Stimulated activated naive CD4-positive, alpha-beta T cell treated with Interleukin-2 at 50 U/mL for 16 hours (primary cell): Measurements from ENCODE around the gene PNKD.

Source experiments
- DNase-seq: peaks from one replicate; lab custom pipeline; 2025; lab: John Stamatoyannopoulos, UW

Gene PNKD

DNA sequence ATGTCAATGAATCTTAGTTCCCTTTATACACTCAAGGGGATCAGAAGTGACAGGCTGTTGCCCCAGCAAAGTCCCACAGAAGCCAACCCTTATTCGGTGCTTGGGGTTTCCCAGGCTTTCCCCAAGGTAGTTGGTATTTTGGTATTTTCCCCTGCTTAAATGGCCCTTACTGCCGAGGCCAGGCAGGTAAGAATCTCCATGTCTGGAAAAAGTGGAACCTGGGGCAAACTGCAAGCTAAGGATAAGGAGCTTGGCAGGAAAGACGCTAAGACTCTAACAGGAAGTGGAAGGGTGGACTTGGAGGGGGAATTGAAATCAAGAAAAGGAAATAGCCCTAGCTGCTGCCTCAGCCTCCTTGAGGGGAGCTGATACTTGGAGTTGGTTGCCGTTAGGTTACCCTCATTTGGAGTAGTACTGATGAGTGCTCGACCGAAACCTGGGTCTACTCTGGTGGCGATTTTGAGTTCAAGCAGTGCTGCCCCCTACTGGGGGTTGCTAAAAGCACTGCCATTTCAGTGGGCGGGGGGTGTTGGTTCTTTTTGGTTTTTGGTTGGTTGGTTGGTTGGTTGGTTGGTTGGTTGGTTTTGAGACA is 12.8 kb upstream of the PNKD start:
- DNase-seq: peak; percentile 37

DNA sequence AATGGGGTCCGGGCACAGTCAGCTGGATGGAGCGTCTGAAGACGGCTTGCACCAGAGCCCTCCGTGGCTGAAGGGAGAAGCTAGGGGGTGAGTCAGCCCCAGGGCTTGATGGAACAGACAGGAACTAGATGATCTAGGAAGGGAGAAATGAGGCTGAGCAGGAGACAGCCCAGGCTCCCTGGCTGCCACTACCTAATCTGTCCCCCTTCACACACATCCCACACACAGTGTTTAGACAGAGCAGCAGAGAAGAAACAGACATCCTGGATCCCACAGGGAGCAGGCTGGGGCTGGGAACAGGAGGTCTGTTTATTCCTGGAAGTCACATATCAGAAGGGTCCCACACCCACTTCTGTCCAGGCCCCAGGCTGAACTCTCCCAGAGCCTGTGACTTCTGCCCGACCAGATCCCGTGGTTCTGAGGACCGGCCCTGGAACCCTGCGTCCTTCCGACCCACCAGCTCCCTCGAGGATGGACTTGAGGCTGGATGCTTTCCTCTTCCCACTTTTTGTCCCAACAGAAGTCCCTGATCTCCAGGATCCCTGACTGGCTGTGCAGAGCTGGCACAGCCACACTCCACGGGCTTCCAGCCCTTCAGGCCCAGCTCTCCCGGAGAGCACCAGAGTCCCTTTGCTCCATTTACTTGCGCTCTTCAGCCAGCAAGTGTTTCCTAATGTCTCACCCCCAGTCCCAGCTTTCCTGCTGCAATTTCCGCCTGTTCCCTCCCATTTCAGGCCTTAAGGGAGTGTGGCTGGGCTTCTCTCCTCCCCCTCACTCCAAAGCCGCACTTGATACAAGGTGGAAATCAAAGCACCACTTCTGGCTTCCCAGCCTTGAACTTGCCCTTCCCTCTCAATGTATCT is 11.0 kb upstream of the PNKD start:
- no peak for DNase-seq

DNA sequence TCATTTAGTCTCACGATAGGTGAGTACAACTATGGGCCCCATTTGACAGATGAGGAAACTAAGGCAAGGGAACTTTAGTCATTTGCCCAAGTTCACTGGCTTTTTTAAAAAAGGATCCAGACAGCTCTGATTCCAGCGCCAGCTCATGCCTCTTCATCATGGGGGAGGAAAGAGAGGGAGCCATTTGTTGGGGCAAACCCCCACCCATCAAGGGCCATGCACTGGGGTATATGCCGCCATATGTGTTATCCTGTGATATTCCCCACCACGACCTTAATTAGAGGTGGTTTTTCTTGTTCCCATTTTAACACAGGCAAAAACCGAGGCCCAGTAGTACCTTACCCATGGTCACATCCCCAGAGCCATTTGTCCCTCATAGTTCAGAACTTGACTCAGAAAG is 10.2 kb upstream of the PNKD start:
- DNase-seq: no peak

DNA sequence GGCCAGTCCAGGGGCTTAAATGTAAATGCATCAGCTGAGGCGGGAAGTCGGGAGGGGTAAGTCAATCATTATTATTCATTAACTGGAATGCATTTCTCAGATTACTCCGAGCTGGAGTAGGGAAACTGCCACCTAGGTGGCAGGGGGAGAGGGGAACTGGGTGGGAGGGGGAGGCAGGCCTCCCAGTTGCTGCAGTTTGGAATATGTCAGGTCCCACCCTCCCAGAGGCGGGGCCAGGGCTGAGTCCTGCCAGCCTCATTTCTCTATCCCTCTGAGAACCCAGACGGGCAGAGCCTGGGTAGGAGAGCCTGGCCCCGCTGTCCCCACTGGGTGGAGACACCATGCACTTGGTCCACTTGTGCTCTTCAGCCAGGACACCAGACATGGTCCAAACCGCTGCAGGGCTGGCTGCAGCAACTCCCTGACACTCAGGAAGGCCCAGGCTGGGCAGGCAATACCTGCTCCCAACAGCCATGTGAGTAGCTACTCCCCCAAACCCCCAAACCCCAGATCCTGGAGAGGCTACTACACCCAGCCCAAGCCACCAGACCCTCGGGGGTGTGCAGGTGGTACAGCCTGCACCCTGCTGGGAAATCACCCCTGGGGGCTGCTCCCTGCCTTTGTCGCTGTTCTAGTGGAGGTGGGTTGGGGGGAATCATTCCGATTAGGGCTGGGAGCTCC is 9.4 kb upstream of the PNKD start, which contains the start of gene GPBAR1:
Gene GPBAR1, plus strand, starts transcription at position 274 of the 681 bp plus-strand sequence. CDS start 1,710 bp downstream, outside the sequence.
- DNase-seq: no peak

DNA sequence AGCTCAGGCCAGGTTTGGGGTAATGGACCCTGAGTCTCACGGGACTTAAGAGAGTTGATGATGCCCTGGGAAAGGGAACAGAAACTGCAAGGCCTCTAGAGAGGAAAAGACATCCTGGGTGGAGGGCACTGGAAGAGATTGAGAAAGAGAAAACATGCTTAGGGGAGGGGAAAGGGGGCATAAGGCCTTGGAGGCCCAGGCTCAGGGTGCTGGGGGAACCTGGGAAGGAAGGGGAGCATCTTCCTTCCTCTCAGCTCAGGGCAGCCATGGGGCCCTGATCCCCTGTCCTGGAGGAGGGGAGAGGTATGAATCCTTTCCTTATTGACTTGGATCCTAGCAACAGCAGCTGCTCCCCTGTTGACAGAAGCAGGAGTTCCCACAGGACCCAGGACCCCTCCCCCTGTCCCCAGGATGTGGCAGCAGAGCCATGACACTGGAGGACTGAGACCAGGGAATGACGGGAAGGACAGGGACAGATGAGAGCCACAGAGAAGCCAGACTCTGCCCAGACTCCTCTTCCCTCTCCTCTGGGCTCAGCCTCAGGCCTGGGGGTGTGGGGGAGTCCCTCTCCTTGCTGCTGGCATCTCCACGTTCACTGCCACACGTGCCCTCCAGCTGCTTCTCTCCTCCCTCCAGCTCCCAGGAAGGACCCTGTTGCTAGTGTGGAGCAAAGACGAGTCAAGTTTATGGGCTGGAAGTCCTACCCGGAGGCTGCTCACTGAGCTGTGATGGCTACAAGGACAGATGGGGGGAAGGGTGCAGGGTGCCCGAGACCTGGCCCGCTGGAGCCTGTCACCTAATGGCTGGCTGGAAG is 8.7 kb upstream of the PNKD start:
- no peak for DNase-seq

DNA sequence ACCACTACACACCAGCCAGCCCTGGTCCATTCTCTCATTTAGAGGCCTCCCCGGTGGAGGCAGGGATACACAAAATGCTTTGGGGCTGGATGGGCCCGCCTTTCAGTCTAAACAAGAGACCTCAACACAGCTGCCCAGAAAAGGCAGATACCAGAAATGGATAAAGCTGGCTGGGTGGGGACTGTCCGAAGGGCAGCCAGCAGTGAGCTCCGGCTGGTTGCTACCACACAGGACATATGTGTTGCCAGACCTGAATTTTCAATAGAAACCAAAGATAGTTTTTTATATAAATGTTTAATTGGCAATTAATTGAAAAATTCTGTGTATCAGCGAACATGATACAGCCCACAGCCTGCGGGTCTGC is 8.1 kb upstream of the PNKD start:
- no peak for DNase-seq

DNA sequence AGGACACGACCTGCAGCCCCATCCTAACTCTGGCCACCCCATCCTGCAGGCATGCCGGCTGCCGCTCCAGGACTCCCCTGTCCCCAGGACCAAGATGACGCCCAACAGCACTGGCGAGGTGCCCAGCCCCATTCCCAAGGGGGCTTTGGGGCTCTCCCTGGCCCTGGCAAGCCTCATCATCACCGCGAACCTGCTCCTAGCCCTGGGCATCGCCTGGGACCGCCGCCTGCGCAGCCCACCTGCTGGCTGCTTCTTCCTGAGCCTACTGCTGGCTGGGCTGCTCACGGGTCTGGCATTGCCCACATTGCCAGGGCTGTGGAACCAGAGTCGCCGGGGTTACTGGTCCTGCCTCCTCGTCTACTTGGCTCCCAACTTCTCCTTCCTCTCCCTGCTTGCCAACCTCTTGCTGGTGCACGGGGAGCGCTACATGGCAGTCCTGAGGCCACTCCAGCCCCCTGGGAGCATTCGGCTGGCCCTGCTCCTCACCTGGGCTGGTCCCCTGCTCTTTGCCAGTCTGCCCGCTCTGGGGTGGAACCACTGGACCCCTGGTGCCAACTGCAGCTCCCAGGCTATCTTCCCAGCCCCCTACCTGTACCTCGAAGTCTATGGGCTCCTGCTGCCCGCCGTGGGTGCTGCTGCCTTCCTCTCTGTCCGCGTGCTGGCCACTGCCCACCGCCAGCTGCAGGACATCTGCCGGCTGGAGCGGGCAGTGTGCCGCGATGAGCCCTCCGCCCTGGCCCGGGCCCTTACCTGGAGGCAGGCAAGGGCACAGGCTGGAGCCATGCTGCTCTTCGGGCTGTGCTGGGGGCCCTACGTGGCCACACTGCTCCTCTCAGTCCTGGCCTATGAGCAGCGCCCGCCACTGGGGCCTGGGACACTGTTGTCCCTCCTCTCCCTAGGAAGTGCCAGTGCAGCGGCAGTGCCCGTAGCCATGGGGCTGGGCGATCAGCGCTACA is 7.4 kb upstream of the PNKD start:
- no peak for DNase-seq

DNA sequence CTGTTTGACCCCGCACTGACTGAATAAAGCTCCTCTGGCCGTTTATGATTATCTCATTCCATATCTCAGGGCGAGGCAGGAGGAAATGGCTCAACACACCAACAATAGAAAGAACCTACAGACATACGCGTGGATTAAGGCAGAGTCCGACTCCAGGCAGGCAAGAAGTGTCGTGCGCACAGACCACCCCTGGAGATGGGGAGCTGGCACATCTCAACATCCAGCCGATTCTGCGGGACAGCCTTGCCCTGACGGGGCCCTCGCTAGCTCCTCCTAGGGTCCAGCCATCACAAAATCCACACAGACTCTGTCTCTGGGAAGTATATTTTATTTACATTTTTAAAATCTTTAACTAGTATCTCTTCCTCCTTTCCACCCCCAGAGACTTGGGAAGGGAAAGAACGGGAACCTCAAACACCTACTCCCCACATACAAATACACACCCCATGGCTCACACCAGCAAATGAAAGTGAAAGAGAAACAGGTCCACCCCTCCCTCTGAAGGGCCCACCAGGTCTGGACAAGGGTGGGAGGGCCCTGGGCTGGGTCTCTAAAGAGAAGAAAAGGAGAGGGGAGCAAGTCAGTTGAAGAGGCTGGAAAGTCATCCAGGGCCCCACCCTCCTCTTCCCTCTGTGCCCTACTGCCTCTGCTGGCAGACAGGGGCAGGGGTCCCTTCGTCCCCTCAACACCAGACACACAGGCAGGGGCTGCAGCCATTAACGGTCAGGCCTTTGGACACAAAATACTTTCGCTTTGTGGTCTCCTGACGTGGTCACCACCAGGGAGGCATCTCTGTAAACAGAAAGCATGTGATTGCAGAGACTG is 6.3 kb upstream of the PNKD start:
- DNase-seq: no peak

DNA sequence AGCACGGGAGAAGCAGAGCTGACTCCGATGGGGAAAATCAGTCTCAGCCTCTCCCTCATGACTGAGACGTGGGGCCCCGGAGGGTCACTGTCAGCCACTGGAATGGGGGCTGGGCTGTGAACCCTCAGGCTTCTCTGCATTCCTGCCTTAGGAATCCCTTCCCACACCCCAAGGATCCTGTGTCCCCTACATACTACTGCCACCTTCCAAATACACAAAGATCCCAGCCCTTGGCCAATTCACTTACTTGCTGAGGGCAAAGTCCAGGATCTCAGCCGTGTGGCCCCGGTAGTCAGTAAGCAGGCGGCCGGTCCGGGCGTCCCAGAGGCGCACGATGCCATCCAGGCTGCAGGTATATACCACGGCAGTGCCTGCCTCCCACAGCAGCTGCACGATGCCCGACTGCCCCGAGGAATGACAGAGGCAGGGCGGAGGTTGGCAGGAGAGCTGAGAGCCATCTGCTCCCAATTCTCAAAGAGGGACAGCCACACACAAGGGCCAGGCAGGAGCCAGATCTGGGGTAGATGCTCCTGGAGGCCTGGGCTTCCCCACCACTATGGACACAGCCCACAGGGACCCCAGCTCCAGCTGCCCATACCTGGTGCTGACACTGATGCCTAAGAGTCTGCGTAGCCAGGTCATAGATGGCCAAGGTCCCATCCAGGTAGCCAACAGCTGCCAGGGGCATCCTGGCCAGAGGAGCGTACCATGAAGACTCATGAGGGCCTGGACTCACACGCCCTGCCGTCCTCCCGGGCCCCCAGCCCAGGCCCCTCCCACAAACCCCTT is 5.4 kb upstream of the PNKD start:
- no peak for DNase-seq

DNA sequence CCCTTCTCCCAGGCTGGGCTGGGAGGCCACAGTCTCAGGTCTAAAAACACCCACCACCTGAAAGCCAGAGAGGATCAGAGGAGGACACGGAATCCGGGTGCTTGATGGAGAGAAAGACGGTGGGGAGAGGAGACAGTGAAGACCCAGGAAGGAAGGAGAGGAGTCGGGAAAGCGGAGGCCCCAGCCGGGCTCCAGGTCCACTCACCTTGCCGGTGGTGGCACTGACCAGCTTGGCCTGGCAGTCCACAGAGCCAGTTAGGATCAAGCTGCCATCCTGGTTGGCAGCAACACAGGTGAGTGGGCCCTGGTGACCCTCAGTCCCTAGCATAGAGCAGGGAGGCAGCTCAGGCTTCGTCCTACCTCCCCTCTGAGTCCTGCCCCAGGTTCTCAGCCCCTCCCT is 4.7 kb upstream of the PNKD start:
- no peak for DNase-seq

DNA sequence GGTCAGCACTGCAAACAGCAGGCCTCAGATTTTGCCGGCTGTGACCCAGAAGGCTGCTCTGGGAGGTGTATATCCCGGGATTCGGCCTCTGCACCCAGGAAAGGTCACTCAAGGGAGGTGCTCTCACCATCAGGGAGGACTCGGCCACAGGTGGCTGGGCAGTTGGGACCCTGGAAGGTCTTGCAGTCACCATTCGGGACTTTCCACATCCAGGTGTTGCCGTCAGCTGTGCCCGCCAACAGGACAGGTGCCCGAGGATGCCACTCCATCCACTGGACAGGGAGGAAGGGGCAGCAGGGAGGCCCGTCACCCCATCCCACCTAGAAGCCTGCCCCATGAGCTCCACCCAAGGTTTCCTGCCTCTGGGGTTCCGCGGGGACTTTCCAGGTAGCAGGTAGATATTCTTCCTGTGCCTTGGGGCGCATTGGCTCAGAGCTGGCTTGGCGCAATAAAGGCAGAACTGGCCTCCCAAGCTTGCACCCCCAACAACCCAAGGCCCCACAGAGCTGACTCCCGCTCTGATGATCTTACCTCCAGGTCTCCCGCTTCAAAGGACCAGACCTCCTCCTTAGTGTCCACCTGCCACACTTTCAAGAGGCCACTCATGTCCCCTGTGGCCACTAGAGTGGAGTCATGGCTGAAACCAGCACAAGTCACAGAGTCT is 3.9 kb upstream of the PNKD start:
- DNase-seq: no peak

DNA sequence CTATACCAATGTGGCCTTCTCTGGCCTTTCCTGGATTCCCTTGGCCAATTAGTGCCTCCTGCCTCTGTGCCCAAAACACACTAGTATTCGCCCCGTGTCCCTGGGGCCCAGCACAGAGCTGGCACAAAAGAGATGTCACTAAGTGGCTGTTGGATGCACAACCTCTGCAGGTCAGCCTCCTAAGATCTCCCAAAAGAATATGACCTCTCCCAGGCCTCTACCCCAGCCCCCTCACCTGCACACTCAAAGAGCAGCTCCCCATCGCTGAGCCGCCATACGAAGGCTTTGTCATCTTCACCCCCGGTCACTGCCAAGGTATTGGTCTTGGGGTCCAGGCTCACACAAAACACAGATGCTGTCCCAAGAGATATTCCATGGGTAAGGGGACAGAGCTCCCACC is 3.1 kb upstream of the PNKD start:
- no peak for DNase-seq

DNA sequence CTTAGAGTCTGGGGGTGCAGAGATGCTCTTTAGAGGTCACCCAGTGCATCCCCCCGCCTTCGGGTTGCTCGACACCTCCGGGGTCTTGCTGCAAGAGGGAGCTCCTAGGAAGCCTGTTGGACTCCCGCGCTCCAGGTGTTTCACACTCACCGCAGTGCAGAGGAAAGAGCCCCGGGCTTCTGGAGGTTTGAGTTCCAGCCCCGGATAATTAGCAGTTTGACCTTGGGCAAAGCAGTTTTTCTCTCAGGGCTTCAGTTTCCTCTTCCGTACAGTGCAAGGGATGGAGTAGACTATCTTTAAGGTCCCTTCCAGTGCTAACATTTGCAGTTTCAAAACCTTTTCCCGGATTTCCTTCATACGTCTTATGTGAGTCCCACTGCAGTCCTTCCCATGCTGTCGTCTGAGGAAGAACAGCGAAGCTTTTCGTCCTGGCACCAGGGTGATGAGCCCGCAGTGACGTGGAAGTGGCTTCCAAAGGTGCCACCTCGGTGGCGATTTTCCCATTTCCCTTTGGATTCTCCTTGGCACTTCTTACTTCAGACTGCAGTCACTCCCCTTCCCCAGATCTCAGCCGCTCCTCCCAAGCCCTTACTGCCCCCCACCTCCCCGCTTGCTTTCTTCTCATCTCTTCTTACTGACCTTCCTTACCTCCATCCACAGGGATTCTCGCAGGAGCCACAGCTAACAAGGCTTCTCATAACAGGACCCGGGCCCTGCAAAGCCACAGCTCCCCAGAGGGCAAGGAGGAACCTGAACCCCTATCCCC is 585 bp downstream of the PNKD start:
- no peak for DNase-seq

DNA sequence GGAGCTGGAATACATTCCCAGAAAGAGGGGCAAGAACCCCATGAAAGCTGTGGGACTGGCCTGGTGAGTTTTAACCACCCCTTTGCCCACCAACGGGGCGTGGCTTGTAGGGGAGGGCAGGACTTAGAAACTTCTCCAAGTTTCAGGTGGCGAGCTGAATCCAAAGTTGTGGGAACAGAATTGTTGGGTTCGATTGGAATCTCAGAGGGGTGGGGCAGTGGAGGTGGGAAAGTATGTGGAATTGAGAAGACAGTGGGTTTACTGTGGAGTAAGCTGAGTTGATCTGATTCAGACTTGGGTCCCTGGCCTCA is 1.1 kb downstream of the PNKD start:
- no peak for DNase-seq

DNA sequence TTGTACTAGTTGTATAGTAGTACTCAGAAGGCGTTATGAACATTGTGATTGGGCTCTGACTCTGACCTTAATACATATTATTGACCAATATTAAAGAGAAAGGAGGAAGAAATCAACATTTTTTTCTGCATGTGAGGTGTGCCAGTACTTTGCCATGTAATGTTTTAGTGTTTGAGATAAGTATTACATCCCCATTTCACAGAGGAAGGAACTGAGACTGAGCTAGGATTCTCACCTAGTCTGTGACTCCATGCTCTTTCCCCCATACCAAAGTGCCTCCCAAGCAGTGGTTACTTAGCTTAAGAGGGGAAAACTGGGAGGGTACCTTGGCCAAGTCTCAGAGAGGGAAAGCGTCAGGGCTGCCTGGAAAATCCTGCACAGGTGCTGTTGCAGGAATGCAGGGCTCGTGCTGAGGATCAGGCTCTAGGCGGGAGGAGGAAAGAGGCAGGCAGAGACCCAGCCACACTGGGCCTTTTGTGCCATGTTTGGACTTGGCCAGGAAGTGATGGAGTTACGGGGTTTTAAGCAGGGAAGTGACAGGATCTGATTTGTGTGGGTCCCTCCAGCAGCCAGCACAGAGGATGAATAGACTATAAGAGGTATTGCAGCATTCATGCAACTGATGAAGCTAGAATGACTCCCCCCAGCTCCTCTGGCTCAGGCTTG is 1.7 kb downstream of the PNKD start:
- no peak for DNase-seq

DNA sequence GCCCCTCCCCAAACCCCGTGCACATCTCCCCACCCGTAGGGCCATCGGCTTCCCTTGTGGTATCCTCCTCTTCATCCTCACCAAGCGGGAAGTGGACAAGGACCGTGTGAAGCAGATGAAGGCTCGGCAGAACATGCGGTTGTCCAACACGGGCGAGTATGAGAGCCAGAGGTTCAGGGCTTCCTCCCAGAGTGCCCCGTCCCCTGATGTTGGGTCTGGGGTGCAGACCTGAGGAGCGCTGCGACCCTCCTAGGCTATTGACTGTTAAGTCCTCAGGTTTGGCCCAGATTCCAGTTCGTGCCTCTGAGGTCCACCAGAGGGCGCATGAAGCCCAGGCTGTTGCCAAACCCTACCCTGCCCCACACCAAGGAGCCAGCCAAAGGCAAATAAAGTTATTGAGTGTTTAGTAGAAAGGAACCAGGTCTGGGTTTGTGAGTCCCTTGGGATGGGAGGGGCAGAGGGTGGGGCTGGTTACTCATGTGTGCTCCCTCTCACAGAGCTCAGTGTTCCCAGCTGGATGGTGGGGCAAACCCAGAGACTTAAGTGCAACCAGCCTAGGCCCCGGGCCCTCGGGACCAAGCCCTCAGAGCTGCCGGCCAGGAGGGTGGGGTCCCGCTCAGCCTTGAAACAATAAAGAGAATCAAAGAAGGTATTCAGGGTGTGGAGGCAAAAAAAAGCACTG is 2.4 kb downstream of the PNKD start:
- peak; percentile 72 for DNase-seq
